ENCODE measurements around the gene SLC35D2. TPM values are rescaled to one million over a fixed set of nuclear protein-coding genes. Genes with fewer than 3 reads are reported as not detected.

The SLC35D2 gene
- total RNA-seq, 1 donor from 2014 or later = 30.3 TPM

- intact Hi-C loops (cut with DNase I) = no loop called here
- Histone ChIP-seq H3K9me3 (no peaks in the 10 kb centered on the region), H3K27me3 (no peaks in the 10 kb centered on the region), H3K4me1 (peaks cover 26% of the 10 kb centered on the region), H3K27ac (peak overlapping the region; percentile 100), H3K4me3 (peak overlapping the region; percentile 91), H3K36me3 (no peaks in the 10 kb centered on the region)
- TF ChIP-seq CTCF (IDR thresholded peaks at IDR 0.05) = no peak
- no peak for ATAC-seq
- peak; percentile 74 for DNase-seq
These were observed 34.2 kb upstream of the SLC35D2 start for GRCh38 chr9:96417661-96418082.

GRCh38 chr9:96417051-96417586 lies 33.6 kb upstream of the SLC35D2 start:
- peak overlapping the region; percentile 100 for H3K27ac ChIP-seq
- ATAC-seq (peak; percentile 42), DNase-seq (peak; percentile 94)
- peak; percentile 8 for TF ChIP-seq CTCF (IDR thresholded peaks at IDR 0.05)
- H3K27me3 ChIP-seq = no peaks in the 10 kb centered on the region
- H3K4me3 ChIP-seq = peak overlapping the region; percentile 91
- H3K36me3 ChIP-seq = no peaks in the 10 kb centered on the region
- H3K9me3 ChIP-seq = no peaks in the 10 kb centered on the region
- intact Hi-C loops (cut with DNase I) = no loop called here
- H3K4me1 ChIP-seq = peaks cover 26% of the 10 kb centered on the region

GRCh38 chr9:96413302-96414221 lies 30.1 kb upstream of the SLC35D2 start:
- Histone ChIP-seq H3K9me3 (no peaks in the 10 kb centered on the region), H3K4me3 (no peak overlapping the region), H3K36me3 (no peaks in the 10 kb centered on the region), H3K4me1 (peaks cover 7% of the 10 kb centered on the region), H3K27ac (peak overlapping the region; percentile 14), H3K27me3 (no peaks in the 10 kb centered on the region)
- DNase-seq (no peak), ATAC-seq (no peak)
- intact Hi-C loops (cut with DNase I) = no loop called here
- no peak for TF ChIP-seq CTCF (IDR thresholded peaks at IDR 0.05)

GRCh38 chr9:96412174-96412913 lies 28.8 kb upstream of the SLC35D2 start:
- Histone ChIP-seq H3K9me3 (no peaks in the 10 kb centered on the region), H3K36me3 (no peaks in the 10 kb centered on the region), H3K4me3 (no peak overlapping the region), H3K27me3 (no peaks in the 10 kb centered on the region), H3K27ac (no peak overlapping the region), H3K4me1 (peaks cover 7% of the 10 kb centered on the region)
- intact Hi-C loops (cut with DNase I) = no loop called here
- no peak for TF ChIP-seq CTCF (IDR thresholded peaks at IDR 0.05)
- no peak for ATAC-seq
- DNase-seq = no peak

GRCh38 chr9:96411129-96411838 lies 27.8 kb upstream of the SLC35D2 start:
- no peaks in the 10 kb centered on the region for H3K9me3 ChIP-seq
- no peak overlapping the region for H3K27ac ChIP-seq
- H3K4me1 ChIP-seq = peaks cover under 1% of the 10 kb centered on the region
- intact Hi-C loops (cut with DNase I) = no loop called here
- H3K36me3 ChIP-seq = no peaks in the 10 kb centered on the region
- no peak for TF ChIP-seq CTCF (IDR thresholded peaks at IDR 0.05)
- H3K27me3 ChIP-seq = no peaks in the 10 kb centered on the region
- DNase-seq (no peak), ATAC-seq (no peak)
- no peak overlapping the region for H3K4me3 ChIP-seq
